Stomach (tissue), 4 donors: ENCODE data around the gene JPH2.

Experiments used
- EP300 ChIP-seq: sonication (generic); formaldehyde crosslinking; IDR thresholded peaks from one replicate; pipeline ENCODE4 v1.6.1; 2017; ENCODE audit warnings: antibody characterized with exemption
- POLR2A ChIP-seq, 4 donors: fragments of 450-650 bp; IDR thresholded peaks; one replicate each; pipeline ENCODE4 v1.6.1; 2016; ENCODE audit warnings: antibody characterized with exemption in 4 of 4, control low read depth in 2 of 4, mild to moderate bottlenecking in 1 of 4, moderate library complexity in 1 of 4
- POLR2AphosphoS5 ChIP-seq, 3 donors: sonication (generic); formaldehyde crosslinking; IDR thresholded peaks; one replicate each; pipeline ENCODE4 v1.6.1; 2016; ENCODE audit warnings: antibody characterized with exemption in 3 of 3
- TF ChIP-seq, protein P1 (sequence below), 7 experiments: fragments of 450-650 bp in 4 of 7; fragments of 200-600 bp in 3 of 7; sonication (generic) in 3 of 7; IDR thresholded peaks; one replicate each; pipeline ENCODE4 v1.5.1; 2016 to 2019; ENCODE audit warnings: antibody characterized with exemption in 7 of 7, control low read depth in 2 of 7, mild to moderate bottlenecking in 1 of 7

- TF ChIP-seq, protein P1, sequence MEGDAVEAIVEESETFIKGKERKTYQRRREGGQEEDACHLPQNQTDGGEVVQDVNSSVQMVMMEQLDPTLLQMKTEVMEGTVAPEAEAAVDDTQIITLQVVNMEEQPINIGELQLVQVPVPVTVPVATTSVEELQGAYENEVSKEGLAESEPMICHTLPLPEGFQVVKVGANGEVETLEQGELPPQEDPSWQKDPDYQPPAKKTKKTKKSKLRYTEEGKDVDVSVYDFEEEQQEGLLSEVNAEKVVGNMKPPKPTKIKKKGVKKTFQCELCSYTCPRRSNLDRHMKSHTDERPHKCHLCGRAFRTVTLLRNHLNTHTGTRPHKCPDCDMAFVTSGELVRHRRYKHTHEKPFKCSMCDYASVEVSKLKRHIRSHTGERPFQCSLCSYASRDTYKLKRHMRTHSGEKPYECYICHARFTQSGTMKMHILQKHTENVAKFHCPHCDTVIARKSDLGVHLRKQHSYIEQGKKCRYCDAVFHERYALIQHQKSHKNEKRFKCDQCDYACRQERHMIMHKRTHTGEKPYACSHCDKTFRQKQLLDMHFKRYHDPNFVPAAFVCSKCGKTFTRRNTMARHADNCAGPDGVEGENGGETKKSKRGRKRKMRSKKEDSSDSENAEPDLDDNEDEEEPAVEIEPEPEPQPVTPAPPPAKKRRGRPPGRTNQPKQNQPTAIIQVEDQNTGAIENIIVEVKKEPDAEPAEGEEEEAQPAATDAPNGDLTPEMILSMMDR (IDR thresholded peaks at IDR 0.05), result no peak
- TF ChIP-seq POLR2A (IDR thresholded peaks at IDR 0.05) (no peak), EP300 (no peak), POLR2AphosphoS5 (IDR thresholded peaks at IDR 0.05) (no peak)
Measured at GRCh38 chr20:44087051-44087856, 99.7 kb downstream of the JPH2 start.
